ENCODE results near the gene ARHGAP24. TPM values are rescaled to one million over a fixed set of nuclear protein-coding genes. Genes with fewer than 3 reads are reported as not detected.

The ARHGAP24 gene
- total and polyA plus RNA-seq, 4 donors, result 10.0 to 79.4 (median 21.6) TPM

DNA sequence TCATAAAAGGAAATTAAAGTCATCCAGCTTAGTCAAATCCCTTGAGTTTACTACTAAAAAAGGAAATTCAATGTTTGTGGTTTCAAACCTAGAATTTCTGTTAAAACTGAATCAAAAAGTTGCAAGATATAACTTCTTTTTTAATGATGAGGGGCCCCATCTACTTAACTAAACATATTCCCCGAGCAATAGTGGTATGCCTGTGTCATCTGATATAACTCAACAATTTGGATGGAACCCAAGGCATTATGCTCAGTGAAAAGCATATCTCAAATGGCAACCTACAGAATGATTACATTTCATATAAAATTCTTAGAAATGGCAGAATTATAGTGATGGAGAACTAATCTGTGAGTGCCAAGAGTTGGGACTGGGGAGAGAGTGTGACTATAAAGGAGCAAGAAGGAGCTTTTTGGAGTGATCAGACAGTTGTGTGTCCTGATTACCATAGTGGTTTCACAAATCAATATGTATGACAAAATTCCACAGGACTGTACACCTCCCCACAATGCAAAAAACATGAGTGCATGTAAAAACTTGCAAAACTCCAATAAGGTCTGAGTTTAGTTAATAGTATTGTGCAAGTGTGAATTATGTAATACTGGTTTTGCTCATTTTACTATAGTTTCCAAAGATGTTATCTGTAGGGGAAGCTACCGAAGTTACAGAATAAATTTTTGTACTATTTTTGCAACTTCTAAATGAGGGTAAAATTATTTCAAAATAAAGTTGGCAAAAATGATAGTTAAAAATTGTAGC, 323.2 kb downstream of the ARHGAP24 start:
- 36 to 68% methylated on average over 2 of the region's 2 CpGs for WGBS, 2 donors
- H3K4me1 ChIP-seq (ENCODE audit: control insufficient read depth in 5 of 5, insufficient read depth in 5 of 5, low read length in 5 of 5), result peaks cover 0 to 7% (median 3%) of the 10 kb centered on the region in 5 donors
- TF ChIP-seq, protein P1, sequence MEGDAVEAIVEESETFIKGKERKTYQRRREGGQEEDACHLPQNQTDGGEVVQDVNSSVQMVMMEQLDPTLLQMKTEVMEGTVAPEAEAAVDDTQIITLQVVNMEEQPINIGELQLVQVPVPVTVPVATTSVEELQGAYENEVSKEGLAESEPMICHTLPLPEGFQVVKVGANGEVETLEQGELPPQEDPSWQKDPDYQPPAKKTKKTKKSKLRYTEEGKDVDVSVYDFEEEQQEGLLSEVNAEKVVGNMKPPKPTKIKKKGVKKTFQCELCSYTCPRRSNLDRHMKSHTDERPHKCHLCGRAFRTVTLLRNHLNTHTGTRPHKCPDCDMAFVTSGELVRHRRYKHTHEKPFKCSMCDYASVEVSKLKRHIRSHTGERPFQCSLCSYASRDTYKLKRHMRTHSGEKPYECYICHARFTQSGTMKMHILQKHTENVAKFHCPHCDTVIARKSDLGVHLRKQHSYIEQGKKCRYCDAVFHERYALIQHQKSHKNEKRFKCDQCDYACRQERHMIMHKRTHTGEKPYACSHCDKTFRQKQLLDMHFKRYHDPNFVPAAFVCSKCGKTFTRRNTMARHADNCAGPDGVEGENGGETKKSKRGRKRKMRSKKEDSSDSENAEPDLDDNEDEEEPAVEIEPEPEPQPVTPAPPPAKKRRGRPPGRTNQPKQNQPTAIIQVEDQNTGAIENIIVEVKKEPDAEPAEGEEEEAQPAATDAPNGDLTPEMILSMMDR (IDR thresholded peaks at IDR 0.05; ENCODE audit: control extremely low read depth, extremely low read depth), result no peak
- no peak overlapping the region for H3K9ac ChIP-seq (ENCODE audit: insufficient read depth in 1 of 2, low read length in 2 of 2)
- H3K27me3 ChIP-seq (ENCODE audit: control insufficient read depth in 3 of 3, insufficient read depth in 3 of 3, low read length in 2 of 3), result no peaks in the 10 kb centered on the region
- ATAC-seq (ENCODE audit: insufficient read depth, low FRiP score), result no peak
- DNase-seq, result no peak
- H3K4me3 ChIP-seq, result no peak overlapping the region
- no peak overlapping the region for H3K27ac ChIP-seq (ENCODE audit: low read depth in 1 of 2, low read length in 1 of 2)
- peaks cover 0 to 5% (median 0%) of the 10 kb centered on the region in 4 donors for H3K9me3 ChIP-seq (ENCODE audit: control insufficient read depth in 4 of 4, insufficient read depth in 3 of 4, low read length in 3 of 4)
- no peaks in the 10 kb centered on the region for H3K36me3 ChIP-seq (ENCODE audit: control insufficient read depth in 4 of 4, insufficient read depth in 4 of 4, low read length in 4 of 4)

DNA sequence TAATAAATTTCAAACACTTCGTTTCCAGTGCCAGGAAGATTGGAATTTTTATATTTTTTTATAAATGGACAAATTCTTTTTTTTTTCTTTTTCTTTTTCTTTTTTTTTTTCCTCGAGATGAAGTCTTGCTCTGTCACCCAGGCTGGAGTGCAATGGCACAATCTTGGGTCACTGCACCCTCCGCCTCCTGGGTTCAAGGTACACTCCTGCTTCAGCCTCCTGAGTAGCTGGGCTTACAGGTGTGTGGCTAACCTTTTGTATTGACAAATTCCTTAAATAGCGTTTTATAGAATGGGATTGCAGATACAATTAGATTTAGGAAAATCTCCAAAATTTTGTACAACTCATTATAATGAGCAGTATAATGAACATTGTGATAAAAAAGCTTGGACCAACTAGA, 328.9 kb downstream of the ARHGAP24 start:
- ATAC-seq (ENCODE audit: insufficient read depth, low FRiP score) (no peak), DNase-seq (no peak)
- no peak overlapping the region for H3K9ac ChIP-seq (ENCODE audit: insufficient read depth in 1 of 2, low read length in 2 of 2)
- TF ChIP-seq, protein P1 (IDR thresholded peaks at IDR 0.05; ENCODE audit: control extremely low read depth, extremely low read depth), result no peak
- H3K4me1 ChIP-seq (ENCODE audit: control insufficient read depth in 5 of 5, insufficient read depth in 5 of 5, low read length in 5 of 5), result peaks cover 0 to 9% (median 0%) of the 10 kb centered on the region in 5 donors
- H3K9me3 ChIP-seq (ENCODE audit: control insufficient read depth in 4 of 4, insufficient read depth in 3 of 4, low read length in 3 of 4), result peaks cover 0 to 4% (median 0%) of the 10 kb centered on the region in 4 donors
- WGBS, 2 donors, result 87 to 91% methylated on average over 4 of the region's 4 CpGs
- no peaks in the 10 kb centered on the region for H3K27me3 ChIP-seq (ENCODE audit: control insufficient read depth in 3 of 3, insufficient read depth in 3 of 3, low read length in 2 of 3)
- H3K36me3 ChIP-seq (ENCODE audit: control insufficient read depth in 4 of 4, insufficient read depth in 4 of 4, low read length in 4 of 4), result no peaks in the 10 kb centered on the region
- H3K4me3 ChIP-seq, result no peak overlapping the region
- no peak overlapping the region for H3K27ac ChIP-seq (ENCODE audit: low read depth in 1 of 2, low read length in 1 of 2)

DNA sequence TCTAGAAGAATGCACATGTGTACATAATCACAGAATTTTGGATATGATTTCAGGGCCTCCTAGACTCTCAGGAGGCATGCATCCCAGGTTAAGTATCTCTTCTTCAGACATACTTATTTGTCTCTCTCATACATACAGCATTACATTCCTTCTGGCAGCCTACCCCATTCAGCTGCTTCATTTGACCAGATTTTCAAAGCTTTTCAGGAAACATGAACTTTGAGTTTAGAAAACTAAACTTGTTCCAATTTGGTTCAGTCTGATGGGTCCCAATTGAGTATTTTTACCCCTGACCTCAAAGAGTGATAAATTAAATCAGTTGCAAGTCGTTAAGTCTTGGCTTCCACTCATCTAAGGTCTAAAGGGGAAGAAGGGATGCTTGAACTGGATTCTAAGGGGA, 330.9 kb downstream of the ARHGAP24 start:
- DNase-seq (no peak), ATAC-seq (ENCODE audit: insufficient read depth, low FRiP score) (no peak)
- no peaks in the 10 kb centered on the region for H3K36me3 ChIP-seq (ENCODE audit: control insufficient read depth in 4 of 4, insufficient read depth in 4 of 4, low read length in 4 of 4)
- no peaks in the 10 kb centered on the region for H3K27me3 ChIP-seq (ENCODE audit: control insufficient read depth in 3 of 3, insufficient read depth in 3 of 3, low read length in 2 of 3)
- H3K9ac ChIP-seq (ENCODE audit: insufficient read depth in 1 of 2, low read length in 2 of 2), result no peak overlapping the region
- H3K4me1 ChIP-seq (ENCODE audit: control insufficient read depth in 5 of 5, insufficient read depth in 5 of 5, low read length in 5 of 5), result peaks cover 0 to 7% (median 0%) of the 10 kb centered on the region in 5 donors
- H3K4me3 ChIP-seq, result no peak overlapping the region
- TF ChIP-seq, protein P1 (IDR thresholded peaks at IDR 0.05; ENCODE audit: control extremely low read depth, extremely low read depth), result no peak
- whole genome bisulfite sequencing, 2 donors, result 63 to 77% methylated on average over 1 of the region's 1 CpG
- H3K27ac ChIP-seq (ENCODE audit: low read depth in 1 of 2, low read length in 1 of 2), result no peak overlapping the region
- no peaks in the 10 kb centered on the region for H3K9me3 ChIP-seq (ENCODE audit: control insufficient read depth in 4 of 4, insufficient read depth in 3 of 4, low read length in 3 of 4)

All from lung (tissue), 12 donors.